ENCODE results near the gene SEC11C.

The SEC11C gene

GRCh38 chr18:59202258-59202820 lies 62.7 kb downstream of the SEC11C start:
- H3K27me3 ChIP-seq = no peaks in the 10 kb centered on the region
- no peaks in the 10 kb centered on the region for H3K4me1 ChIP-seq
- no peaks in the 10 kb centered on the region for H3K36me3 ChIP-seq
- TF ChIP-seq CTCF (IDR thresholded peaks at IDR 0.05; ENCODE audit: low read depth, low read length) = no peak
- no peaks in the 10 kb centered on the region for H3K9me3 ChIP-seq
- H3K4me3 ChIP-seq (ENCODE audit: low read depth, low read length) = no peak overlapping the region
- no peak for DNase-seq

- TF ChIP-seq CTCF (IDR thresholded peaks at IDR 0.05; ENCODE audit: low read depth, low read length) = no peak
- Histone ChIP-seq H3K27me3 (no peaks in the 10 kb centered on the region), H3K4me1 (no peaks in the 10 kb centered on the region), H3K36me3 (no peaks in the 10 kb centered on the region), H3K4me3 (ENCODE audit: low read depth, low read length) (no peak overlapping the region), H3K9me3 (no peaks in the 10 kb centered on the region)
- no peak for DNase-seq
Measured at GRCh38 chr18:59207506-59207905, 67.8 kb downstream of the SEC11C start.

Data from BE2C (cell line).